Keratinocyte (primary cell): ENCODE data around the gene FNTB.

Experiments used
- EZH2 ChIP-seq: IDR thresholded peaks from one replicate; pipeline ENCODE4 v1.6.1; 2012; ENCODE audit warnings: inconsistent platforms, mild to moderate bottlenecking, low read length, moderate library complexity
- TF ChIP-seq, protein P1 (sequence below), 3 experiments: IDR thresholded peaks in 1 of 3; conservative IDR thresholded peaks in 1 of 3; optimal IDR thresholded peaks in 1 of 3; 2 replicates in 2 of 3; 3 replicates in 1 of 3; pipeline versions ENCODE3 to v1.5.1; 2011; ENCODE audit warnings: low read length in 3 of 3, mild to moderate bottlenecking in 3 of 3, moderate library complexity in 2 of 3, control low read depth in 1 of 3, inconsistent platforms in 1 of 3; ENCODE audit not compliant: insufficient read depth in 2 of 3; ENCODE audit errors: extremely low read depth in 1 of 3

- TF ChIP-seq, protein P1, sequence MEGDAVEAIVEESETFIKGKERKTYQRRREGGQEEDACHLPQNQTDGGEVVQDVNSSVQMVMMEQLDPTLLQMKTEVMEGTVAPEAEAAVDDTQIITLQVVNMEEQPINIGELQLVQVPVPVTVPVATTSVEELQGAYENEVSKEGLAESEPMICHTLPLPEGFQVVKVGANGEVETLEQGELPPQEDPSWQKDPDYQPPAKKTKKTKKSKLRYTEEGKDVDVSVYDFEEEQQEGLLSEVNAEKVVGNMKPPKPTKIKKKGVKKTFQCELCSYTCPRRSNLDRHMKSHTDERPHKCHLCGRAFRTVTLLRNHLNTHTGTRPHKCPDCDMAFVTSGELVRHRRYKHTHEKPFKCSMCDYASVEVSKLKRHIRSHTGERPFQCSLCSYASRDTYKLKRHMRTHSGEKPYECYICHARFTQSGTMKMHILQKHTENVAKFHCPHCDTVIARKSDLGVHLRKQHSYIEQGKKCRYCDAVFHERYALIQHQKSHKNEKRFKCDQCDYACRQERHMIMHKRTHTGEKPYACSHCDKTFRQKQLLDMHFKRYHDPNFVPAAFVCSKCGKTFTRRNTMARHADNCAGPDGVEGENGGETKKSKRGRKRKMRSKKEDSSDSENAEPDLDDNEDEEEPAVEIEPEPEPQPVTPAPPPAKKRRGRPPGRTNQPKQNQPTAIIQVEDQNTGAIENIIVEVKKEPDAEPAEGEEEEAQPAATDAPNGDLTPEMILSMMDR (optimal IDR thresholded peaks at IDR 0.05 in 1 of 3, IDR thresholded peaks at IDR 0.05 in 1 of 3, conservative IDR thresholded peaks at IDR 0.05 in 1 of 3; ENCODE audit: extremely low read depth in 1 of 3, insufficient read depth in 2 of 3, low read length in 3 of 3), result no peak
- no peak for TF ChIP-seq EZH2
Measured at GRCh38 chr14:65042731-65043372, 56.2 kb downstream of the FNTB start.
